ENCODE data around the gene FAM53A. TPM values are rescaled to one million over a fixed set of nuclear protein-coding genes. Genes with fewer than 3 reads are reported as not detected.

Gene FAM53A
- total and polyA plus RNA-seq, 10 of the 15 experiments (the other 5 are each of a cell fraction or from before 2014, with no cell fraction given), result 0.02 to 0.87 (median 0.38) TPM; not detected in 2

DNA sequence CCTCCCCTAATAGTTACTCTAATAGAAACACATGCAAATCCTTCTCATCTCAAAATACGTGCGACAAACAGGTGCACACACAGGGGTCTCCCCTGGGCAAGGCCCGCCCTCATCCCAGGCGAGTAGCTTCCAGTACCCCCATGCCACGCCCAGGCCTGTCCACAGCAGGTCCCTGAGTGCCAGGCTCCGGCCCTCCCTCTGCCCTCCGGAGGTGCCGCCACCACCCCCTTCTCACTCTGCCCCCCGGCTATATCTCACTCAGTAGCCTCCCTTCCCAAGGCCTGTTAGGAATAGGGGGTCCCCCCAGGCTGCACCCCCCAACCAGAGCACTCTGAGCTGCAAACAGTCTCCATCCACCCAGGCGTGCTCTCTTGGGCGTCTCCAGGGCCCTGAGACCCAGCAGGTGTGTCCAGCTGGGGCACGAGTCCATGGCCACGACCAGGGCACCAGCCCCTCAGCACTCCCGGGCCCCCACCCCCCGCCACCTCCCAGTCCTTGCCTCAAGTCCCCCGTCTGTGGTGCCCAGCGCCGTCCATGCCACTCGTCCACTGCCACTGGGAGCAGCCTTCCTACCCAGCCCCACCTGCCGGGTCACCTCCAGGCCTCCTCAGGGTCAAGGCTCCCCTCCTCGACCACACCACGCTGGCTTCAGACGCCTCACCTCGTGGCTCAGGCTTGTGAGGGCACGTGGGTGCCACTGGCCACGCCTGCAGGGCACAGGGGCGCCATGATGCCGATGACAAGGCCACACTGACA is 41.7 kb downstream of the FAM53A start:
- FAIRE-seq (no peak), ATAC-seq (no peak), DNase-seq (ENCODE audit: low read depth, low spot score) (no peak)
- Histone ChIP-seq H3K36me3 (ENCODE audit: control insufficient read depth in 2 of 2, insufficient read depth in 2 of 2, low read length in 1 of 2) (no peaks in the 10 kb centered on the region), H3K4me1 (ENCODE audit: control insufficient read depth, insufficient read depth, low read length) (no peaks in the 10 kb centered on the region), H2AFZ (ENCODE audit: control insufficient read depth, low read depth, low read length) (no peak overlapping the region), H3K4me2 (ENCODE audit: control insufficient read depth, insufficient read depth) (no peak overlapping the region), H3K27ac (ENCODE audit: control insufficient read depth, insufficient read depth) (no peak overlapping the region), H3K27me3 (replicated peaks in 1 of 2; ENCODE audit: control insufficient read depth in 2 of 2, insufficient read depth in 2 of 2, low read length in 1 of 2) (no peaks in the 10 kb centered on the region), H3K79me2 (ENCODE audit: control insufficient read depth, insufficient read depth, low read length) (no peaks in the 10 kb centered on the region), H3K4me3 (no peak overlapping the region), H3K9ac (ENCODE audit: control insufficient read depth, insufficient read depth, low read length) (no peak overlapping the region), H3K9me3 (replicated peaks; ENCODE audit: control insufficient read depth, insufficient read depth, low read length) (no peaks in the 10 kb centered on the region), H4K20me1 (ENCODE audit: control insufficient read depth, insufficient read depth) (no peaks in the 10 kb centered on the region)
- ChIA-PET CTCF (interaction anchor here (0.6 kb wide), 1 partner anchor 111 kb away, joined by 4 read pairs; no protein-coding TSS in a partner anchor), SMC1A (ENCODE audit: uncharacterized antibody, unreplicated experiment) (no interaction called here), RAD21 (ENCODE audit: unreplicated experiment) (no interaction called here), POLR2A (no interaction called here)
- no peak for TF ChIP-seq PBX3 (IDR thresholded peaks at IDR 0.05; ENCODE audit: insufficient replicate concordance, low read depth, low read length)
- no peak for TF ChIP-seq ZBED1 (IDR thresholded peaks at IDR 0.05; ENCODE audit: borderline replicate concordance)
- no peak for TF ChIP-seq HCFC1 (IDR thresholded peaks at IDR 0.05; ENCODE audit: low read length)
- TF ChIP-seq MTA3 (IDR thresholded peaks at IDR 0.05; ENCODE audit: borderline replicate concordance, low read length), result no peak
- TF ChIP-seq BACH1 (IDR thresholded peaks at IDR 0.05; ENCODE audit: borderline replicate concordance), result no peak
- no peak for TF ChIP-seq MLLT1 (IDR thresholded peaks at IDR 0.05)
- WGBS (ENCODE audit: insufficient coverage, insufficient replicate concordance, low lambda C conversion rate, missing lambda C conversion rate), result 36% methylated on average over 28 of the region's 28 CpGs
- in situ Hi-C loops (cut with MboI) (no loop called here), intact Hi-C loops (cut with micrococcal nuclease; ENCODE audit: unreplicated experiment) (no loop called here)
- no TSS peak for BruUV-seq (replicated peaks)

All from GM12878 (cell line).